ENCODE results near the gene TRIM2. TPM values are rescaled to one million over a fixed set of nuclear protein-coding genes. Genes with fewer than 3 reads are reported as not detected.

The TRIM2 gene
- total RNA-seq, 2 experiments from 2014 or later = 0.06 to 0.29 TPM

- CTCF ChIA-PET (ENCODE audit: unreplicated experiment) = no interaction called here
- Histone ChIP-seq H3K27ac (ENCODE audit: low read depth, low read length, poor library complexity, severe bottlenecking) (no peak overlapping the region), H3K4me2 (ENCODE audit: low read length) (no peak overlapping the region), H3K9me2 (ENCODE audit: insufficient read depth, low read length) (no peaks in the 10 kb centered on the region), H3K36me3 (ENCODE audit: insufficient read depth, low read length) (no peaks in the 10 kb centered on the region), H3K4me3 (ENCODE audit: low read depth, low read length, poor library complexity, severe bottlenecking) (no peak overlapping the region), H3K79me2 (ENCODE audit: insufficient read depth, low read depth, low read length) (no peaks in the 10 kb centered on the region), H2AFZ (ENCODE audit: low read length) (no peak overlapping the region), H4K20me1 (ENCODE audit: insufficient read depth, low read length) (no peaks in the 10 kb centered on the region), H3K4me1 (ENCODE audit: insufficient read depth, low read length, poor library complexity, severe bottlenecking) (no peaks in the 10 kb centered on the region), H3K9me3 (ENCODE audit: low read length) (no peaks in the 10 kb centered on the region)
- no TSS peak for BruUV-seq (replicated peaks)
- no peak for TF ChIP-seq CTCF (conservative IDR thresholded peaks at IDR 0.05; ENCODE audit: low read length)
- TF ChIP-seq EZH2phosphoT487 (IDR thresholded peaks at IDR 0.05; ENCODE audit: borderline replicate concordance, low read depth, low read length) = no peak
- intact Hi-C loops (cut with micrococcal nuclease; ENCODE audit: unreplicated experiment) = no loop called here
- POLR2A ChIA-PET = interaction anchor here (0.6 kb wide), 1 partner anchor 77 kb away, joined by 5 read pairs; no protein-coding TSS in a partner anchor
- no peak for DNase-seq (ENCODE audit: low spot score)
Measured at GRCh38 chr4:153189016-153189801, 15.0 kb upstream of the TRIM2 start.

GRCh38 chr4:153191795-153192363 lies 12.4 kb upstream of the TRIM2 start:
- no peaks in the 10 kb centered on the region for H4K20me1 ChIP-seq (ENCODE audit: insufficient read depth, low read length)
- no peaks in the 10 kb centered on the region for H3K36me3 ChIP-seq (ENCODE audit: insufficient read depth, low read length)
- H3K27ac ChIP-seq (ENCODE audit: low read depth, low read length, poor library complexity, severe bottlenecking) = no peak overlapping the region
- CTCF ChIA-PET (ENCODE audit: unreplicated experiment) = no interaction called here
- intact Hi-C loops (cut with micrococcal nuclease; ENCODE audit: unreplicated experiment) = no loop called here
- no peak overlapping the region for H2AFZ ChIP-seq (ENCODE audit: low read length)
- BruUV-seq (replicated peaks) = no TSS peak
- H3K9me2 ChIP-seq (ENCODE audit: insufficient read depth, low read length) = no peaks in the 10 kb centered on the region
- no peaks in the 10 kb centered on the region for H3K79me2 ChIP-seq (ENCODE audit: insufficient read depth, low read depth, low read length)
- no peaks in the 10 kb centered on the region for H3K9me3 ChIP-seq (ENCODE audit: low read length)
- H3K4me3 ChIP-seq (ENCODE audit: low read depth, low read length, poor library complexity, severe bottlenecking) = no peak overlapping the region
- POLR2A ChIA-PET = interaction anchor here (0.7 to 1.1 kb wide), 4 partner anchors 44 to 358 kb away, joined by 3 read pairs; no protein-coding TSS in a partner anchor
- no peak for DNase-seq (ENCODE audit: low spot score)
- no peaks in the 10 kb centered on the region for H3K4me1 ChIP-seq (ENCODE audit: insufficient read depth, low read length, poor library complexity, severe bottlenecking)
- TF ChIP-seq EZH2phosphoT487 (IDR thresholded peaks at IDR 0.05; ENCODE audit: borderline replicate concordance, low read depth, low read length) = no peak
- no peak for TF ChIP-seq CTCF (conservative IDR thresholded peaks at IDR 0.05; ENCODE audit: low read length)
- H3K4me2 ChIP-seq (ENCODE audit: low read length) = no peak overlapping the region

GRCh38 chr4:153197301-153197700 lies 6.9 kb upstream of the TRIM2 start:
- no peak for DNase-seq (ENCODE audit: low spot score)
- no peaks in the 10 kb centered on the region for H4K20me1 ChIP-seq (ENCODE audit: insufficient read depth, low read length)
- BruUV-seq (replicated peaks) = no TSS peak
- H3K4me2 ChIP-seq (ENCODE audit: low read length) = no peak overlapping the region
- H3K27ac ChIP-seq (ENCODE audit: low read depth, low read length, poor library complexity, severe bottlenecking) = no peak overlapping the region
- CTCF ChIA-PET (ENCODE audit: unreplicated experiment) = no interaction called here
- no peaks in the 10 kb centered on the region for H3K4me1 ChIP-seq (ENCODE audit: insufficient read depth, low read length, poor library complexity, severe bottlenecking)
- no peaks in the 10 kb centered on the region for H3K79me2 ChIP-seq (ENCODE audit: insufficient read depth, low read depth, low read length)
- intact Hi-C loops (cut with micrococcal nuclease; ENCODE audit: unreplicated experiment) = no loop called here
- POLR2A ChIA-PET = interaction anchor here (1.0 kb wide), 1 partner anchor 18 kb away, joined by 4 read pairs; no protein-coding TSS in a partner anchor
- no peak overlapping the region for H3K4me3 ChIP-seq (ENCODE audit: low read depth, low read length, poor library complexity, severe bottlenecking)
- H3K9me3 ChIP-seq (ENCODE audit: low read length) = no peaks in the 10 kb centered on the region
- no peak overlapping the region for H2AFZ ChIP-seq (ENCODE audit: low read length)
- H3K9me2 ChIP-seq (ENCODE audit: insufficient read depth, low read length) = no peaks in the 10 kb centered on the region
- H3K36me3 ChIP-seq (ENCODE audit: insufficient read depth, low read length) = no peaks in the 10 kb centered on the region
- no peak for TF ChIP-seq EZH2phosphoT487 (IDR thresholded peaks at IDR 0.05; ENCODE audit: borderline replicate concordance, low read depth, low read length)
- TF ChIP-seq CTCF (conservative IDR thresholded peaks at IDR 0.05; ENCODE audit: low read length) = no peak
